Activated naive CD8-positive, alpha-beta T cell treated with anti-CD3 and anti-CD28 coated beads for 36 hours (primary cell): ENCODE measurements around the gene WBP2. TPM values are rescaled to one million over a fixed set of nuclear protein-coding genes. Genes with fewer than 3 reads are reported as not detected.
"Not testable (repeated sequence)": the region's sequence is repeated elsewhere in the genome, so short reads cannot be mapped to it uniquely, and the experiment has no call there.

Source experiments
- DNase-seq: peaks from one replicate; pipeline ENCODE4 v3.0.0; 2021
- H3K27ac Mint-ChIP-seq: one replicate; pipeline ENCODE4 v1.8.0; 2022; ENCODE audit warnings: mild to moderate bottlenecking, moderate library complexity, mixed read lengths
- H3K27me3 Mint-ChIP-seq: one replicate; pipeline ENCODE4 v1.8.0; 2022; ENCODE audit warnings: mild to moderate bottlenecking, mixed read lengths
- H3K36me3 Mint-ChIP-seq: one replicate; pipeline ENCODE4 v1.8.0; 2021; ENCODE audit warnings: mild to moderate bottlenecking, mixed read lengths
- H3K4me1 Mint-ChIP-seq: one replicate; pipeline ENCODE4 v1.8.0; 2021; ENCODE audit warnings: mixed read lengths
- H3K4me3 Mint-ChIP-seq: one replicate; pipeline ENCODE4 v1.8.0; 2022; ENCODE audit warnings: mild to moderate bottlenecking, moderate library complexity, mixed read lengths
- H3K9me3 Mint-ChIP-seq: one replicate; pipeline ENCODE4 v1.8.0; 2022; ENCODE audit warnings: mixed read lengths
- total RNA-seq, 2 experiments: library from RNA; stranded (reverse); gene quantifications; one replicate each; pipeline ENCODE4 v1.2.3, GENCODE V29; 2021

The WBP2 gene
- total RNA-seq, 2 experiments from 2014 or later = 45.0 to 49.3 TPM

GRCh38 chr17:75814021-75814395 lies 41.1 kb downstream of the WBP2 start:
- Mint-ChIP-seq H3K36me3 (peaks cover 5% of the 10 kb centered on the region), H3K27ac (no peak overlapping the region), H3K27me3 (no peaks in the 10 kb centered on the region), H3K9me3 (no peaks in the 10 kb centered on the region), H3K4me1 (no peaks in the 10 kb centered on the region), H3K4me3 (no peak overlapping the region)
- no peak for DNase-seq

- no peak for DNase-seq
- Mint-ChIP-seq H3K4me3 (no peak overlapping the region), H3K9me3 (no peaks in the 10 kb centered on the region), H3K27me3 (no peaks in the 10 kb centered on the region), H3K27ac (no peak overlapping the region), H3K36me3 (peaks cover 5% of the 10 kb centered on the region), H3K4me1 (peaks cover 5% of the 10 kb centered on the region)
Measured at GRCh38 chr17:75813081-75814020, 41.8 kb downstream of the WBP2 start.

- no peak overlapping the region for H3K27ac Mint-ChIP-seq
- DNase-seq = no peak
- peaks cover 5% of the 10 kb centered on the region for H3K36me3 Mint-ChIP-seq
Measured at GRCh38 chr17:75812096-75813013, 42.8 kb downstream of the WBP2 start.

GRCh38 chr17:75811174-75811573 lies 44.0 kb downstream of the WBP2 start:
- Mint-ChIP-seq H3K4me1 (peaks cover 5% of the 10 kb centered on the region), H3K27ac (no peak overlapping the region), H3K4me3 (no peak overlapping the region), H3K9me3 (no peaks in the 10 kb centered on the region), H3K27me3 (no peaks in the 10 kb centered on the region), H3K36me3 (peaks cover 3% of the 10 kb centered on the region)
- DNase-seq = no peak

More at GRCh38 chr17:75812096-75813013, 42.8 kb downstream of the WBP2 start:
- Mint-ChIP-seq H3K4me3 (no peak overlapping the region), H3K27me3 (no peaks in the 10 kb centered on the region), H3K4me1 (peaks cover 5% of the 10 kb centered on the region), H3K9me3 (no peaks in the 10 kb centered on the region)

GRCh38 chr17:75810756-75811155 lies 44.4 kb downstream of the WBP2 start:
- not testable (repeated sequence) for H3K4me1 Mint-ChIP-seq, H3K9me3 Mint-ChIP-seq, H3K27me3 Mint-ChIP-seq, H3K4me3 Mint-ChIP-seq, H3K27ac Mint-ChIP-seq, DNase-seq, H3K36me3 Mint-ChIP-seq

- Mint-ChIP-seq H3K36me3 (peaks cover 3% of the 10 kb centered on the region), H3K27me3 (no peaks in the 10 kb centered on the region), H3K9me3 (no peaks in the 10 kb centered on the region), H3K4me1 (peaks cover 5% of the 10 kb centered on the region), H3K4me3 (no peak overlapping the region), H3K27ac (no peak overlapping the region)
- no peak for DNase-seq
Measured at GRCh38 chr17:75810216-75810615, 44.9 kb downstream of the WBP2 start.

GRCh38 chr17:75809631-75810111 lies 45.5 kb downstream of the WBP2 start:
- Mint-ChIP-seq H3K4me1 (peaks cover 5% of the 10 kb centered on the region), H3K9me3 (no peaks in the 10 kb centered on the region), H3K4me3 (no peak overlapping the region), H3K27ac (no peak overlapping the region), H3K36me3 (peaks cover 3% of the 10 kb centered on the region), H3K27me3 (no peaks in the 10 kb centered on the region)
- no peak for DNase-seq

GRCh38 chr17:75808905-75809621 lies 46.1 kb downstream of the WBP2 start:
- peaks cover 3% of the 10 kb centered on the region for H3K36me3 Mint-ChIP-seq
- DNase-seq = no peak
- H3K27ac Mint-ChIP-seq = no peak overlapping the region
- no peak overlapping the region for H3K4me3 Mint-ChIP-seq
- no peaks in the 10 kb centered on the region for H3K9me3 Mint-ChIP-seq
- H3K4me1 Mint-ChIP-seq = peaks cover 6% of the 10 kb centered on the region
- no peaks in the 10 kb centered on the region for H3K27me3 Mint-ChIP-seq

GRCh38 chr17:75808549-75808904 lies 46.6 kb downstream of the WBP2 start:
- Mint-ChIP-seq H3K27ac (no peak overlapping the region), H3K4me3 (no peak overlapping the region), H3K27me3 (no peaks in the 10 kb centered on the region), H3K36me3 (peaks cover 3% of the 10 kb centered on the region), H3K9me3 (no peaks in the 10 kb centered on the region), H3K4me1 (peaks cover 10% of the 10 kb centered on the region)
- no peak for DNase-seq

GRCh38 chr17:75807861-75808260 lies 47.3 kb downstream of the WBP2 start:
- peaks cover 13% of the 10 kb centered on the region for H3K4me1 Mint-ChIP-seq
- no peak overlapping the region for H3K4me3 Mint-ChIP-seq
- no peak overlapping the region for H3K27ac Mint-ChIP-seq

GRCh38 chr17:75806822-75807500 lies 48.2 kb downstream of the WBP2 start:
- Mint-ChIP-seq H3K4me3 (no peak overlapping the region), H3K27ac (no peak overlapping the region), H3K27me3 (no peaks in the 10 kb centered on the region), H3K9me3 (no peaks in the 10 kb centered on the region), H3K36me3 (no peaks in the 10 kb centered on the region), H3K4me1 (peaks cover 13% of the 10 kb centered on the region)
- no peak for DNase-seq

More at GRCh38 chr17:75807861-75808260, 47.3 kb downstream of the WBP2 start:
- no peaks in the 10 kb centered on the region for H3K9me3 Mint-ChIP-seq
- no peaks in the 10 kb centered on the region for H3K27me3 Mint-ChIP-seq
- peaks cover 3% of the 10 kb centered on the region for H3K36me3 Mint-ChIP-seq
- DNase-seq = no peak

GRCh38 chr17:75803883-75804282 lies 51.3 kb downstream of the WBP2 start:
- Mint-ChIP-seq H3K27me3 (no peaks in the 10 kb centered on the region), H3K36me3 (peaks cover 2% of the 10 kb centered on the region), H3K9me3 (no peaks in the 10 kb centered on the region), H3K4me3 (no peak overlapping the region), H3K4me1 (peaks cover 13% of the 10 kb centered on the region), H3K27ac (no peak overlapping the region)
- DNase-seq = no peak

- no peak for DNase-seq
- H3K27me3 Mint-ChIP-seq = no peaks in the 10 kb centered on the region
- H3K36me3 Mint-ChIP-seq = peaks cover 2% of the 10 kb centered on the region
- no peak overlapping the region for H3K4me3 Mint-ChIP-seq
- no peaks in the 10 kb centered on the region for H3K9me3 Mint-ChIP-seq
- H3K27ac Mint-ChIP-seq = no peak overlapping the region
- H3K4me1 Mint-ChIP-seq = peaks cover 9% of the 10 kb centered on the region
Measured at GRCh38 chr17:75799402-75799801, 55.7 kb downstream of the WBP2 start.
